ENCODE data around the gene LIMS2.

DNA sequence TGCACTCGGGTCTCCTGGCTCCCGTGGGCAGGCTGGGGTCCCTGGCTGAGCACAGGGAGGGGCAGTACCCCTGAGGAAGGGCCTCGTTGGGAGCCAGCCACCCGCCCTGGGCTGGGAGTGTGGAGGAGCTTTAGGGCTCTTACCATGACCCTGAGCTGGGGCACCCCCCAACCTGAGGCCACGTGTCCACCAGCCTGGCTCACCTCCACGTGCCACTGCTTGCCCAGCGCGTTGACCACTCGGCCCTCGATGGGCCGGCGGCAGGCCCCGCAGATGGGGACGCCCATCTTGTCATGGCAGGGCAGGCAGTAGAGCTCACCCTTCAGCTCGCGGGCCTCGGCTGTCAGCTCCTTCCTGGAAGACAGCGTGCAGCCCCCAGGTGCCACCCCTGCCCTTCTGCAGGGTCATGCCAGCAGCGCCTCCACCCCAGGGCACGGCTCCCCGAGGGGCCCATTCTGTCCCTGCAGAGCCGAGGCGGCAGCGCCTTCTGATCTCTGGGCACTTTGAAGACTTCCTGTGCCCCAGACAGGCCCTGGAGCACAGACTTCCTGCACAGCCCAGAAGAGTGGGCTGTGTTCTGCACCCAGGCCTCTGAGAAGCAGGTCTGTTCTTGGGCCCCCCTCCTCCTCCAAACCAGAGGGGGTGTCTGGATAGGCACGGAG, 33.4 kb downstream of the LIMS2 start:
- TF ChIP-seq RFX5 (IDR thresholded peaks at IDR 0.05), result no peak
- TF ChIP-seq MYC (IDR thresholded peaks at IDR 0.05; ENCODE audit: borderline replicate concordance, low read length), result no peak
- no peak for TF ChIP-seq JUNB (IDR thresholded peaks at IDR 0.05)
- TF ChIP-seq CTCF (IDR thresholded peaks at IDR 0.05), result no peak
- TF ChIP-seq JUN (IDR thresholded peaks at IDR 0.05), result no peak
- TF ChIP-seq MAFK (IDR thresholded peaks at IDR 0.05; ENCODE audit: partially characterized antibody), result no peak
- TF ChIP-seq EP300 (IDR thresholded peaks at IDR 0.05), result no peak
- no peak for TF ChIP-seq NR3C1 (IDR thresholded peaks at IDR 0.05)
- TF ChIP-seq, protein P1, sequence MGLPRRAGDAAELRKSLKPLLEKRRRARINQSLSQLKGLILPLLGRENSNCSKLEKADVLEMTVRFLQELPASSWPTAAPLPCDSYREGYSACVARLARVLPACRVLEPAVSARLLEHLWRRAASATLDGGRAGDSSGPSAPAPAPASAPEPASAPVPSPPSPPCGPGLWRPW (IDR thresholded peaks at IDR 0.05), result no peak
- TF ChIP-seq POLR2A (IDR thresholded peaks at IDR 0.05; ENCODE audit: low read length), result no peak
- no peak for TF ChIP-seq ZNF302 (CRISPR knock-in tag; IDR thresholded peaks at IDR 0.05)
- TF ChIP-seq BHLHE40 (IDR thresholded peaks at IDR 0.05; ENCODE audit: low read depth, low read length), result no peak
